Motor neuron (in vitro differentiated cells): ENCODE data around the gene STRIT1. TPM values are rescaled to one million over a fixed set of nuclear protein-coding genes. Genes with fewer than 3 reads are reported as not detected.
"Not testable (repeated sequence)": the region's sequence is repeated elsewhere in the genome, so short reads cannot be mapped to it uniquely, and the experiment has no call there.

ENCODE experiments used
- ATAC-seq, 8 experiments: fragments of 200-7000 bp; cut with Tn5 transposase; replicated peaks in 6 of 8; 2 replicates each; pipeline ENCODE4 v1.8.0; 2021; ENCODE audit warnings: mild to moderate bottlenecking in 8 of 8, moderate library complexity in 8 of 8
- H3K27ac ChIP-seq, 2 donors: fragments of 250-450 bp; sonication (Bioruptor Pico); 2 replicates each; pipeline ENCODE4 v1.9.0; 2021; ENCODE audit warnings: antibody characterized with exemption in 2 of 2, mild to moderate bottlenecking in 2 of 2, moderate library complexity in 1 of 2
- H3K4me1 ChIP-seq, 2 donors: fragments of 250-450 bp; sonication (Bioruptor Pico); replicated peaks in 1 of 2; 2 replicates each; pipeline ENCODE4 v1.6.1; 2021; ENCODE audit warnings: antibody characterized with exemption in 2 of 2, mild to moderate bottlenecking in 2 of 2, moderate library complexity in 1 of 2
- H3K4me3 ChIP-seq, 5 donors: fragments of 250-450 bp; sonication (Bioruptor Pico); 2 replicates each; pipeline ENCODE4 v1.9.0; 2021; ENCODE audit warnings: antibody characterized with exemption in 5 of 5, mild to moderate bottlenecking in 5 of 5, moderate library complexity in 4 of 5
- WGBS, 10 experiments: fragments of 450-650 bp; shearing (Covaris generic); methylation state at CpG; one replicate each; pipeline ENCODE4 v1.0.0; 2022; 5-methylcytosine and 5-hydroxymethylcytosine counted together
- in situ Hi-C, 9 experiments: fragments of 400-800 bp; cut with MboI; loops; one replicate each; pipeline ENCODE4 v1.15.0; 2021; ENCODE audit warnings: low sequenced_read_pairs in 9 of 9, low pct_unique_long_range_greater_than_20kb in 2 of 9; ENCODE audit not compliant: unreplicated experiment in 9 of 9
- total RNA-seq, 8 experiments: library from RNA; unstranded; fragments of 300-600 nt; gene quantifications; 2 replicates each; pipeline versions ENCODE4 v1.2.3 to v1.2.4, GENCODE V29; 2022

STRIT1 gene
- total RNA-seq, 8 experiments from 2014 or later, result 0.22 to 1.4 (median 0.71) TPM; not detected in 5

DNA sequence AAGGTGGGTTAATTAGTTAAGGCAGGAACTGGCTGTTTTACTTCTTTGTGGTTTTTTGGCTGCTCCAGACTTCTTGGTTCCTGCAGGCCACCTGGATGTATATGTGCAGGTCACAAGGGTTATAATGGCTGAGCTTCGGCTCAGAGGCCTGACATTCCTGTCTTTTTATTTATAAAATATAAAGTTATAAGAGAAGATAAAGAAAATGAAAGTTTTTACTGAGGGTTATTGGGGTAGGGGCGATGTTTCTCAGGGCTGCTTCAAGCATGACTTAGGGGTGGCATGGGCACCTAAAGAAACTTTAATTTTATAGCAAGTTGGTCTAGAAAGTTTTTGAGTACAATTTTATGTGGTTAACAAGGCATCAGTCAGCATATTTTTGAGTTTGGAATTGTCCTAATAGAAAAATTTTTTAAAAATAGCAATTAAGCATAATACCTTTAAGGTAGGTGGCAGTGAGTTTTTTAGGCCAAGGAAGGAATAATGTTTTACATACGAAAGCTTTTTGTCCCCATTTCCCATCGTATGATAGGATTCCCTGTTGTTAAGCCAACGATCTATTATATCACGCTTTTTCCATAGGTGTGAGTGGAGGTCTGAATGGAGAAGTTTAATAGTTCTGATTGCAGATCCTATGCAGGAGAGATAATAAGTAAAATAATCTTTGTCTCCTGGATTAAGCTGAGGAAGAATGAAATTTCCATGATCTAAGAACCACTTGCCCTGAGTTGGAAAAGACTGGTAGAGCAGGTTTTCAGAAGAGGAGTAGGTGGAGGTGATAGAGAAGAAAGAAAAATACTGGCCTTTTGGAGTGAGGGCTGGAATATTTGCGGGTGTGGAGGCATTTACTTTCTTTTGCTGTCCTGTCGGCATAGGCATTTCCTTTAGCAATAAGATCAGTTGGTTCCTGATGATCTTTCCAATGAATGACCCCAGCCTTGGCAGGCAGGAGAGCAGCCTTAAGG lies 10.1 kb downstream of the STRIT1 start:
- H3K4me1 ChIP-seq, result no peaks in the 10 kb centered on the region
- WGBS, 10 experiments, result 74 to 100% (median 87%) methylated on average over 3 to 8 of the region's 8 CpGs
- no peak overlapping the region for H3K4me3 ChIP-seq
- in situ Hi-C loops, result no loop called here
- H3K27ac ChIP-seq, result no peak overlapping the region
- no peak for ATAC-seq

DNA sequence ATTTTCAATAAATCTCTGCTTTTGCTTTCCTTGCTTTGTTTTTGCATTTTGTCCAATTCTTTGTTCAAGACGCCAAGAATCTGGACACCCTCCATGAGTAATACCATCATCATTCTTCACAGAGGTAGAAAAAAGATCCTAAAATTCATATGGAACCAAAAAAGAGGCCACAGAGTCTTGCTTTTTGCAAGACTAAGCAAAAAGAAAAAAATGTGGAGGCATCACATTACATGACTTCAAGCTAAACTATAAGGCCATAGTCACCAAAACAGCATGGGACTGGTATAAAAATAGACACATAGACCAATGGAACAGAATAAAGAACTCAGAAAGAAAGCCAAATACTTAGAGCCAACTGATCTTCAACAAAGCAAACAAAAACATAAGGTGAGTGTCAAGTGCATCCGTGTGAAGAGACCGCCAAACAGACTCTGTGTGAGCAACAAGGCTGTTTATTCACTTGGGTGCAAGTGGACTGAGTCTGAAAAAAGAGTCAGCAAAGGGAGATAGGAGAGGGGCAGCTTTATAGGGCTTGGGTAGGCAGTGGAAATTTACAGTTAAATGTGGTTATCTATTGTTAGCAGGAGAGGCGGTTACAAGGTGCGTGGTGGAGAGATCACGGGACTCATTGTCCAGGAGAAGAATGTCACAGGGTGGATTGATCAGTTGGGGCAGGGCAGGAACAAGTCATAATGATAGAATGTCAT lies 10.9 kb downstream of the STRIT1 start:
- peak in 2 of 8 experiments; percentile 56 to 76 for ATAC-seq
- no peaks in the 10 kb centered on the region for H3K4me1 ChIP-seq
- WGBS, 10 experiments, result 61 to 88% (median 80%) methylated on average over 1 to 6 of the region's 6 CpGs; no CpG with 5 or more reads in 2 of the 10 experiments
- no peak overlapping the region for H3K4me3 ChIP-seq
- no peak overlapping the region for H3K27ac ChIP-seq
- in situ Hi-C loops, result no loop called here

DNA sequence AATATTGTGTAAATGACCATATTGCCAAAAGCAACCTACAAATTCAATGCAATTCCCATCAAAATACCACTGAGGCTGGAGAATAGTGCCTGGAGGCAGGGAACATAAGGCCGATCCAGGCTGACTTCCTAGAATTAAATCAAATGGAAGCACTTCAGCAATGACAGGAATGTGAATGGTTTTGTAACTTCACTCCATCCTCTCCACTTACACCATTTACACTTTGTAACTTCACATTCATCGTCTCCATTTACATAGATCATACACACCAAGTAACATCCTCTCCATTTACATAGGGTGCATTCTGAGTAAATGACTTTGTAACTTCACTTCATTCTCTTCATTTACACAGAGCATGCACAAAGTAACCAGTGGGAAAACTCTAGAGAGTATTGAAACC lies 11.6 kb downstream of the STRIT1 start:
- in situ Hi-C loops, result no loop called here
- 0 to 100% (median 31%) methylated on average over 1 to 2 of the region's 2 CpGs; no CpG with 5 or more reads in 2 of the 10 experiments for WGBS, 10 experiments
- ATAC-seq, result peak in 3 of 8 experiments; percentile 92 to 94 (median 93)
- Histone ChIP-seq H3K4me3 (no peak overlapping the region), H3K27ac (no peak overlapping the region), H3K4me1 (no peaks in the 10 kb centered on the region)

DNA sequence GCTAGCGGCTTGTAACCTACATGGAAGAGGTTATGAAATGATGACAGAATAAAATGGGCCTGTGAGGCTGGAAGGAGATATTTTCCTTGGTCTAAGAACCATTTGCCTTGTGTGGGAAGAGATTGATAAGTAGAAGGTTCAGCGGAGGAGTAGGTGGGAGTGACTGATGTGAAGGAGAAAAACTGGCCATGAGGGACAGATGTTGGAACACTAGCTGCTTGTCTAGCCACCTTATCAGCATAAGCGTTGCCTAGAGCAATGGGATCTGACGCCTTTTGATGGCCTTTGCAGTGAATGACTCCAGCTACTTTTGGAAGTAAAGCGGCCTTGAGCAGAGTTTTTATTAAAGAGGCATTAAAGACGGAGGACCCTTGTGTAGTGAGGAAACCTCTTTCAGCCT lies 17.4 kb downstream of the STRIT1 start:
- H3K4me3 ChIP-seq, ATAC-seq, H3K4me1 ChIP-seq, H3K27ac ChIP-seq, in situ Hi-C loops: not testable (repeated sequence)
- 69 to 100% (median 100%) methylated on average over 2 to 5 of the region's 6 CpGs; no CpG with 5 or more reads in 3 of the 10 experiments for WGBS, 10 experiments

DNA sequence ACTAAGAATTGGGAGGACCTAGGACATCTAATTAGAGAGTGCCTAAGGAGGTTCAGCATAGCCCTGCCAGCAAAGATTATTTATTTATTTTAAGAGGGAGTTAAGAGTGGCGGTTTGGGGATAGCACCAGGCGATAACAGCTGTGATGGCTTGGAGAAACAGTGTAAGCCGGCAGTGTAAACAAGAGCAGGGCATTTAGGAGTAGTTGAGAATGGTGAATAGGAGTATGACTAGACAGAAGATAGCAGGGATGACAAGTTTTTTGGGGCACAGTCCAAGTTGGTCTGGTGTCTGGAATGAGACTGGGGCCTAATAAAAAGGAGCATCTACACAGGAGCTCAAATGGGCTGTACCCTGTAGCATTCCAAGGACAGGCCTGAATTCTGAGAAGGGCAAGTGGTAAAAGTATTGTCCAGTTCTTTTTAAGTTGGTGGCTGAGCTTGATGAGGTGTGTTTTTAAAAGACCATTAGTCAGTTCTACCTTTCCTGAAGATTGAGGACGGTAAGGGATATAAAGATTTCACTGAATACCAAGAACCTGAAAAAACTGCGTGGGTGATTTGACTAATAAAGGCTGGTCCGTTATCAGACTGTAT lies 18.2 kb downstream of the STRIT1 start:
- ATAC-seq, in situ Hi-C loops, H3K4me3 ChIP-seq: not testable (repeated sequence)

DNA sequence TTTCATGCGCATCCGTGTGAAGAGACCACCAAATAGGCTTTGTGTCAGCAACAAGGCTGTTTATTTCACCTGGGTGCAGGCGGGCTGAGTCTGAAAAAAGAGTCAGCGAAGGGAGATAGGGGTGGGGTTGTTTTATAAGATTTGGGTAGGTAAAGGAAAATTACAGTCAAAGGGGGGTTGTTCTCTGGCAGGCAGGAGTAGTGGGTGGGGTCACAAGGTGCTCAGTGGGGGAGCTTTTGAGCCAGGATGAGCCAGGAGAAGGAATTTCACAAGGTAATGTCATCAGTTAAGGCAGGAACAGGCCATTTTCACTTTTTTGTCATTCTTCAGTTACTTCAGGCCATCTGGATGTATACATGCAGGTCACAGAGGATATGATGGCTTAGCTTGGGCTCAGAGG lies 19.0 kb downstream of the STRIT1 start:
- H3K4me3 ChIP-seq, H3K4me1 ChIP-seq, H3K27ac ChIP-seq, ATAC-seq, in situ Hi-C loops: not testable (repeated sequence)
- WGBS, 10 experiments, result 51 to 95% (median 84%) methylated on average over 1 to 4 of the region's 4 CpGs

More for the DNA sequence above, 18.2 kb downstream of the STRIT1 start:
- not testable (repeated sequence) for H3K4me1 ChIP-seq, H3K27ac ChIP-seq
- WGBS, 10 experiments, result 75 to 100% (median 89%) methylated on average over 1 to 5 of the region's 6 CpGs; no CpG with 5 or more reads in 3 of the 10 experiments

DNA sequence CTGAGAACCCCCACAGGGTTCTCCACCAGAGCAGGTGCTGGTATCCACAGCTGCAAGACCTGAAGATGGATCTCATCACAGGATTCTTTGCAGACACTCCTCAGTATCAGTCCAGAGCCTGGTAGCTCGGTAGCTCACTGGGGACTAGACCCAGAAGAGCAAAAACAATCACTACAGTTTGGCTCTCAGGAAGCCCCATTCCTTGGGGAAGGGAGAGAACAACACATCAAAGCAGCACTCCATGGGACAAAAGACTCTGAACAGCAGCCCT lies 22.2 kb downstream of the STRIT1 start:
- in situ Hi-C loops, result no loop called here
- Histone ChIP-seq H3K4me3 (no peak overlapping the region), H3K4me1 (no peaks in the 10 kb centered on the region), H3K27ac (no peak overlapping the region)
- WGBS, 10 experiments, result 67% methylated on average over 1 of the region's 1 CpG; no CpG with 5 or more reads in 8 of the 10 experiments
- no peak for ATAC-seq

DNA sequence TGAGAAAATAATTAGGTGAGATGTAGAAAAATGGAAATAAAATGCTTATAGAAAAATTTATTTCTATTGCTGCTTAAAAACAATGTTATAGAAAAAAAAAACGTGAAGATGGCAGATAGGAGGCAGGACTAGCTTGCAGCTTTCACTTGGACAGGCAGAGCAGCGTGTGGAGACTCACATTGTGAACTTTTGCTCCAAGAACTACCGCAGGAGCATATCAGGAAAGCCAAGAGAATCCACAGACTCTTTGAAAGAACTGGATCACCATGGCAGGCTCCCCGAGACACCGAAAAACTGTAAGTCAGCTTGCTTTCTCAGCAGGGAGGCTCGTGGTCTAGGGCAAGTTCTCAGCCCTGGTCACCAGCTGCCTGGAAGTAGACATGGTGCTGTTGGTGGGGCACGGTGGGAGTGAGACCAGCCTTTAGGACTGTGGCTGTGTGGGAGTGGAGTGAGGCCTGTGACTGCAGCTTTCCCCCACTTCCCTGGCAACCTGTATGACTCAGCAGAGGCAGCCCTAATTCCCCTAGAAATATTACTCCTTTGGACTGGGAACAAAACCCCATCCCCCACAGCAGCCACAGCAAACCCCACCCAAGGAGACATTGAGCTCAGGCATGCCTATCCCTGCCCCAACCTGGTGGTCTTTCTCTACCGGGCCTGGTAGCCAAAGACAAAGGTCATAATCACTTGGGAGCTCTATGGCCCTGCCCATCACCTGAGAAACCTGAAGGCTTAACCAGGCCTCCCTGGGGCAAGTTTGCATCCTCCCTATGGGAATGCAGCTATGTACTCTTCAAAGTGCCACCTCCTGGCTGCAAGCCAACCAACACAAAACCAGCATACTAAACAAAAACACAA lies 22.8 kb downstream of the STRIT1 start:
- ATAC-seq, result no peak
- 44 to 74% (median 63%) methylated on average over 1 to 7 of the region's 8 CpGs for WGBS, 10 experiments
- Histone ChIP-seq H3K27ac (no peak overlapping the region), H3K4me1 (no peaks in the 10 kb centered on the region), H3K4me3 (no peak overlapping the region)
- in situ Hi-C loops, result no loop called here

DNA sequence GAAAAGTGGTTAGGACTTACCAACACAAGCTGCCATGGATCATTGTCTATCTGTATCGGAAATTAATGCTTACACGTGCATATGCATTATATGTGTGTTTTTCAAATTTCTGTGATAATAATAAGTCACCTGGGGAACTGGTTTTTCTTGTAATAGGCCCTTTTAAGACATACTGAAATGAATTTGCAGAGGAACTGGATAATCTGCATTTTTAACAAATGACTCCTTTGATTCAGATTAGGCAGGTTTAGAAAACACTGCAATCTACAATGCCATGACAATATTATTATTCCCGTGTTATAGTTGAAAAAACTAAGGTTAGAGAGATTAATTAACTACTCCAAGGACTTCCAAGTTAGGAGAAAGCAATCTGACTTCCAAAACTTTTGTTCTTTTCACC lies 23.4 kb downstream of the STRIT1 start:
- no peak for ATAC-seq
- in situ Hi-C loops, result no loop called here
- WGBS, 10 experiments, result 38 to 91% (median 72%) methylated on average over 1 to 3 of the region's 3 CpGs

DNA sequence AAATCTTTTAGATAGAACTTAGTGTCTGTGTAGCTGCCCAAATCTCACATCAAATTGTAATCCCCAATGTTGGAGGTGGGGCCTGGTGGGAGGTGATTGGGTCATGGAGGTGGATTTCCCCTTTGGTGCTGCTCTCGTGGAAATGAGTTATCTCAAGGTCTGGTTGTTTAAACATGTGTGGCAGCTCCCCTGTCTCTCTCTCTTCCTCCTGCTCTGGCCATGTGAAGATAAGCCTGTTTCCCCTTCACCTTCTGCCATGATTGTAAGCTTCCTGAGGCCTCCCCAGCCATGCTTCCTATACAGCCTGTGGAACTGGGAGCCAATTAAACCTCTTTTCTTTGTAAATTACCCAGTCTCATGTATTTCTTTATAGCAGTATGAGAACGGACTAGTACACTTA lies 30.6 kb downstream of the STRIT1 start:
- in situ Hi-C loops, result not testable (repeated sequence)

More for the DNA sequence above, 23.4 kb downstream of the STRIT1 start:
- no peaks in the 10 kb centered on the region for H3K4me1 ChIP-seq
- H3K4me3 ChIP-seq, result no peak overlapping the region
- no peak overlapping the region for H3K27ac ChIP-seq

DNA sequence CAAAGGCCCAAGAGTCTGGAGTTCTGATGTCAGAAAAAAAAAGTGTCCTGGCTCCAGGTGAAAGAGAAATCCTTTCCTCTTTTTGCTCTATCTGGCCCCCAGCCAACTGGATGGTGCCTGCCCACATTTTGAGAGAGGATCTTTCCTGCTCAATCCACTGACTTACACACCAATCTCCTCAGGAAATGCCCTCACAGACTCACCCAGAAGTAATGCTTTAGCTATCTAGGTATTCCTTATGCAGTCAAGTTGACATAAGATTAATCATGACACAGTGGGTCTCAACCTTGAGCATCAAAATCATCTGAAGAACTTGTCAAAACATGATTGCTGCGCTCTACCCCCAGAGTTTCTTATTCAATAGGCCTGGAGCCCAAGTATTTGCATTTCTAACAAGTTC lies 31.2 kb downstream of the STRIT1 start:
- H3K4me1 ChIP-seq, result no peaks in the 10 kb centered on the region
- in situ Hi-C loops, result no loop called here
- ATAC-seq, result no peak
- H3K4me3 ChIP-seq, result no peak overlapping the region
- no peak overlapping the region for H3K27ac ChIP-seq
- 25 to 100% (median 88%) methylated on average over 1 of the region's 1 CpG; no CpG with 5 or more reads in 3 of the 10 experiments for WGBS, 10 experiments

More for the DNA sequence above, 30.6 kb downstream of the STRIT1 start:
- 50 to 100% (median 80%) methylated on average over 1 to 2 of the region's 2 CpGs; no CpG with 5 or more reads in 3 of the 10 experiments for WGBS, 10 experiments
- not testable (repeated sequence) for ATAC-seq, H3K4me3 ChIP-seq, H3K27ac ChIP-seq, H3K4me1 ChIP-seq

DNA sequence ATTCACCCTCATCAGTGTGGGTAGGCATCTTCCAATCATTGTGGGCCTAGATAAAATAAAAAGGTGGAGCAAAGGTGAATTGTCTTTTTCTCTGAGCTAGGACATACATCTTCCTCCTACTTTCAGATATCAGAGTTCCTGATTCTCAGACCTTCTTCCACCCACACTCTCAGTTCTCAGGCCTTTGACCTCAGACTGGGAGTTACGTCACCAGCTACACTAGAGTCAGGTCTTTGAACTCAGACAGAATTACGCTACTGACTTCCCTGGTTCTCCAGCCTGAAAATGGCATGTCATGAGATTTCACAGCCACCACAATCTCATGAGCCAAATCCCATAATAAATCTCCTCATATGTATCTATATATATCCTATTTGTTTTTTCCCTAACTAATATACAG lies 39.0 kb downstream of the STRIT1 start:
- Histone ChIP-seq H3K4me1 (no peaks in the 10 kb centered on the region), H3K27ac (no peak overlapping the region), H3K4me3 (no peak overlapping the region)
- no peak for ATAC-seq
- in situ Hi-C loops, result no loop called here
- 67 to 100% (median 93%) methylated on average over 1 to 2 of the region's 2 CpGs; no CpG with 5 or more reads in 2 of the 10 experiments for WGBS, 10 experiments
